HepG2 (cell line): ENCODE results near the gene SELENOM. TPM values are rescaled to one million over a fixed set of nuclear protein-coding genes. Genes with fewer than 3 reads are reported as not detected.
A peak's percentile ranks its signal among the peaks of the same experiment; 100 is the strongest.

Source experiments
- AKAP8 ChIP-seq: sonication (generic); formaldehyde crosslinking; IDR thresholded peaks from 2 replicates; pipeline ENCODE4 v1.5.1; 2020; ENCODE audit warnings: mild to moderate bottlenecking, missing genetic modification reagents
- BRF2 ChIP-seq: sonication (generic); formaldehyde crosslinking; IDR thresholded peaks from 2 replicates; pipeline ENCODE4 v1.8.1; 2022; ENCODE audit warnings: mild to moderate bottlenecking, missing genetic modification reagents
- CHD4 ChIP-seq: fragments of 200-600 bp; sonication (generic); IDR thresholded peaks from 2 replicates; pipeline ENCODE4 v1.7.0; 2017; ENCODE audit warnings: mild to moderate bottlenecking, low read length, borderline replicate concordance
- FOXC1 ChIP-seq: sonication (generic); formaldehyde crosslinking; IDR thresholded peaks from 2 replicates; pipeline ENCODE4 v1.8.0; 2022; ENCODE audit warnings: mild to moderate bottlenecking, missing genetic modification reagents, borderline replicate concordance
- FOXK1 ChIP-seq: sonication (generic); formaldehyde crosslinking; IDR thresholded peaks from 2 replicates; pipeline ENCODE4 v1.4.0; 2020; ENCODE audit warnings: low read depth, missing genetic modification reagents, borderline replicate concordance
- MEF2D ChIP-seq: sonication (generic); formaldehyde crosslinking; IDR thresholded peaks from 2 replicates; pipeline ENCODE4 v1.5.1; 2020; ENCODE audit warnings: mild to moderate bottlenecking, missing genetic modification reagents
- MXD3 ChIP-seq: IDR thresholded peaks from 2 replicates; pipeline ENCODE4 v1.6.1; 2016; ENCODE audit warnings: mild to moderate bottlenecking, missing biosample characterization, missing genetic modification reagents
- NCOR1 ChIP-seq: fragments of 200-600 bp; sonication (generic); IDR thresholded peaks from 2 replicates; pipeline ENCODE4 v1.7.0; 2017; ENCODE audit warnings: antibody characterized with exemption, low read length, borderline replicate concordance
- NR2F1 ChIP-seq, 2 experiments: fragments of 450-650 bp in 1 of 2; formaldehyde crosslinking in 1 of 2; IDR thresholded peaks; 2 replicates each; pipeline versions ENCODE4 v1.5.0 to v1.6.1; 2016 to 2020; ENCODE audit warnings: mild to moderate bottlenecking in 1 of 2, missing compliant biosample characterization in 1 of 2, missing genetic modification reagents in 1 of 2, moderate library complexity in 1 of 2
- STAG1 ChIP-seq: sonication (generic); formaldehyde crosslinking; IDR thresholded peaks from 2 replicates; pipeline ENCODE4 v1.4.0; 2020; ENCODE audit warnings: missing genetic modification reagents
- TEAD3 ChIP-seq: optimal IDR thresholded peaks from 2 replicates; pipeline ENCODE3; 2016; ENCODE audit warnings: borderline replicate concordance
- ZBTB20 ChIP-seq: sonication (generic); formaldehyde crosslinking; IDR thresholded peaks from 2 replicates; pipeline ENCODE4 v1.8.1; 2023; ENCODE audit warnings: missing genetic modification reagents, low read depth, mild to moderate bottlenecking, borderline replicate concordance
- ZHX2 ChIP-seq, 2 experiments: sonication (generic) in 1 of 2; formaldehyde crosslinking in 1 of 2; IDR thresholded peaks; 2 replicates each; pipeline versions ENCODE4 v1.6.1 to v1.9.0; 2014 to 2022; ENCODE audit warnings: antibody characterized with exemption in 1 of 2, borderline replicate concordance in 1 of 2, inconsistent platforms in 1 of 2, low read depth in 1 of 2, missing genetic modification reagents in 1 of 2
- ZMYM2 ChIP-seq: sonication (generic); formaldehyde crosslinking; IDR thresholded peaks from 2 replicates; pipeline ENCODE4 v1.8.0; 2022; ENCODE audit warnings: mild to moderate bottlenecking, missing genetic modification reagents
- ZMYM3 ChIP-seq: sonication (generic); formaldehyde crosslinking; IDR thresholded peaks from 2 replicates; pipeline ENCODE4 v1.5.1; 2020; ENCODE audit warnings: mild to moderate bottlenecking, missing genetic modification reagents
- ZNF10 ChIP-seq: sonication (generic); formaldehyde crosslinking; IDR thresholded peaks from 2 replicates; pipeline ENCODE4 v1.4.0; 2020; ENCODE audit warnings: mild to moderate bottlenecking, low read depth, missing genetic modification reagents, borderline replicate concordance
- ZNF232 ChIP-seq: sonication (generic); formaldehyde crosslinking; IDR thresholded peaks from 2 replicates; pipeline ENCODE4 v1.4.0; 2020; ENCODE audit warnings: missing genetic modification reagents, borderline replicate concordance
- ZNF652 ChIP-seq: IDR thresholded peaks from 2 replicates; pipeline ENCODE4 v1.6.1; 2016; ENCODE audit warnings: low read depth, borderline replicate concordance
- ZNF740 ChIP-seq: sonication (generic); formaldehyde crosslinking; IDR thresholded peaks from 2 replicates; pipeline ENCODE4 v1.4.0; 2020; ENCODE audit warnings: missing genetic modification reagents
- ZNF780A ChIP-seq: sonication (generic); formaldehyde crosslinking; IDR thresholded peaks from 2 replicates; pipeline ENCODE4 v1.8.0; 2022; ENCODE audit warnings: mild to moderate bottlenecking, missing genetic modification reagents, moderate library complexity
- ZNF781 ChIP-seq: sonication (generic); formaldehyde crosslinking; IDR thresholded peaks from 2 replicates; pipeline ENCODE4 v1.5.1; 2020; ENCODE audit warnings: borderline replicate concordance, mild to moderate bottlenecking, missing genetic modification reagents; ENCODE audit errors: not compliant biosample characterization
- polyA plus RNA-seq, 8 experiments: library from polyadenylated mRNA; depleted of rRNA in 3 of 8; stranded (reverse) in 7 of 8; unstranded in 1 of 8; fragments of >200 nt; fragmentation: Illumina TruSeq in 4 of 8; extraction: Trizol in 4 of 8; gene quantifications; 2 replicates each; pipeline versions ENCODE4 v1.2.1 to v1.2.3, GENCODE V29; 2011 to 2016; ENCODE audit warnings: low read depth in 4 of 8, missing spikeins in 1 of 8, mixed read lengths in 1 of 8; ENCODE audit not compliant: insufficient read depth in 1 of 8
- total RNA-seq, 5 experiments: library from RNA; depleted of rRNA; stranded (reverse); fragments of >200 nt; fragmentation: Illumina TruSeq; extraction: Trizol; gene quantifications; 2 replicates each; pipeline ENCODE4 v1.2.3, GENCODE V29; 2016; ENCODE audit warnings: low read depth in 1 of 5

Gene SELENOM
- total and polyA plus RNA-seq, 2 of the 13 experiments (the other 11 are each of a cell fraction or from before 2014, with no cell fraction given): 4.1 to 4.3 TPM

GRCh38 chr22:31080164-31080847, 27.1 kb downstream of the SELENOM start (continued):
- TF ChIP-seq ZNF10 (no peak), CHD4 (peak; percentile 76; the same call in 1 of the 2 replicates), BRF2 (no peak), ZBTB20 (CRISPR knock-in tag) (peak; percentile 58; the same call in 1 of the 2 replicates), ZNF740 (CRISPR knock-in tag) (no peak), ZHX2 (IDR thresholded peaks at IDR 0.05; ENCODE audit: low read depth) (no peak), ZHX2 (CRISPR knock-in tag; IDR thresholded peaks at IDR 0.05; ENCODE audit: borderline replicate concordance) (no peak), TEAD3 (CRISPR knock-in tag) (peak; percentile 16), NR2F1 (CRISPR knock-in tag; IDR thresholded peaks at IDR 0.05) (no peak), ZNF781 (peak; percentile 20), ZNF780A (no peak), STAG1 (peak; percentile 8; the same call in 1 of the 2 replicates), MEF2D (CRISPR knock-in tag) (peak; percentile 72; the same call in 1 of the 2 replicates), ZNF232 (peak; percentile 20; the same call in 1 of the 2 replicates), FOXC1 (no peak), AKAP8 (CRISPR knock-in tag) (no peak), MXD3 (no peak), NCOR1 (no peak), ZMYM2 (no peak), ZMYM3 (peak; percentile 43; the same call in 1 of the 2 replicates), ZNF652 (CRISPR knock-in tag) (no peak), FOXK1 (CRISPR knock-in tag) (peak; percentile 9; the same call in 1 of the 2 replicates)
